Activated T-helper 17 cell treated with anti-CD3 and anti-CD28 coated beads, Interleukin-2, amount 50 U/mL, for 72 hours (primary cell): ENCODE measurements around the gene ADGRE3. TPM values are rescaled to one million over a fixed set of nuclear protein-coding genes. Genes with fewer than 3 reads are reported as not detected.

Source experiments
- total RNA-seq, 2 donors: library from RNA; stranded (reverse); gene quantifications; one replicate each; pipeline ENCODE4 v1.2.3, GENCODE V29; 2022

Gene ADGRE3
- total RNA-seq, 2 donors from 2014 or later, result not detected

Other genes with a start within 250 kb of the ADGRE3 start
- gene PKN1, start 241.5 kb downstream of the ADGRE3 start, total RNA-seq, result 100 to 1,000 TPM; 121 to 171 TPM
- gene PTGER1, start 199.5 kb downstream of the ADGRE3 start, total RNA-seq, result under 1 TPM in 1 of 2 donors, not detected in 1; 0.17 TPM
- 10 to 100 TPM; 23.4 to 44.9 TPM for gene GIPC1, start 178.7 kb downstream of the ADGRE3 start, total RNA-seq
- gene DNAJB1, start 156.4 kb downstream of the ADGRE3 start, total RNA-seq, result 100 to 1,000 TPM in 1 of 2 donors, 10 to 100 TPM in 1; 79.4 to 140 TPM
- gene TECR, start 145.2 kb downstream of the ADGRE3 start, total RNA-seq, result 100 to 1,000 TPM; 100 to 139 TPM
- 100 to 1,000 TPM in 1 of 2 donors, 10 to 100 TPM in 1; 79.7 to 132 TPM for gene NDUFB7, start 102.8 kb downstream of the ADGRE3 start, total RNA-seq
- 1 to 10 TPM in 1 of 2 donors, under 1 TPM in 1; 0.78 to 2.0 TPM for gene CLEC17A, start 91.8 kb downstream of the ADGRE3 start, total RNA-seq
- gene ZNF333, start 15.2 kb upstream of the ADGRE3 start, total RNA-seq, result 10 to 100 TPM in 1 of 2 donors, 1 to 10 TPM in 1; 9.4 to 20.3 TPM
- 1 to 10 TPM; 1.1 to 3.3 TPM for gene ADGRE2, start 103.7 kb upstream of the ADGRE3 start, total RNA-seq
- gene OR7A5, start 160.3 kb upstream of the ADGRE3 start, total RNA-seq, result not detected
- gene OR7C1, start 160.3 kb upstream of the ADGRE3 start, total RNA-seq, result not detected
- gene OR7A10, start 174.1 kb upstream of the ADGRE3 start, total RNA-seq, result not detected
- gene OR7A17, start 211.3 kb upstream of the ADGRE3 start, total RNA-seq, result not detected